RKO (cell line): ENCODE measurements around the gene MAP3K10.
A peak's percentile ranks its signal among the peaks of the same experiment; 100 is the strongest.

Source experiments
- DNase-seq: peaks from one replicate; pipeline ENCODE4 v3.0.0-alpha.2; 2016; ENCODE audit warnings: low spot score

MAP3K10 gene

DNA sequence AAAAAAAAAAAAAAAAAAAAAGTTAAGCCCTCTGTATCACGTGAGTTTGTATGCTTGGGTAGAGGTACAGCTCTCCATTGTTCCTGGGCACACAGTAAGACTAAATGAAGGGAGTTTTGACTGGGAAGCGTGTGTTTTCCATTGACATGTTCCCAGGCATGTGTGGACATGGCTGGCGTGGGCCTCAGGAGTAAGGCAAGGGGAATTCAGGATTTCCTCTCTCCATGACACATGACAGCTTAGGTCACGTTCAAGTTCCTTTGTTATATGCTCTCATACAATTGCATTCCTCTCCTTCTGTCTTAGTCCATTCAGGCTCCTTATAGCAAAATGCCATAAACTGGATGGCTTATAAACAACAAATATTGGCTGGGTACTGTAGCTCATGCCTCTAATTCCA, 17.1 kb upstream of the MAP3K10 start:
- no peak for DNase-seq

DNA sequence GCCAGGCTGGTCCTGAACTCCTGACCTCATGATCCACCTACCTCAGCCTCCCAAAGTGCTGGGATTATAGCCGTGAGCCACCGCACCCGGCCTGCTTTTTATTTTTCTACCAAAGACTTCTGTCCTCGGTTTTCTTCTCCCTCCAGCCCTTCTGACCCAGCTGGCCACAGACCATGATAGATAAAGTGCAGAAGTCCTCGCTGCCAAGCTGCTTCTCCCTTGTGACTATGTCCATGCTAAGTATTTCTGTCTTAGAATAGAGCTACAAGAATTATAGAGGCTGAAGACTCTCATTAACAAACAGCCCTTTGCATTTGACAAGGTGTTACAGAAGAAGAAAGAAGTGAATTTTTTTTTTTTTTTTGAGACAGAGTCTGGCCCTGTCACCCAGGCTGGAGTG, 15.4 kb upstream of the MAP3K10 start:
- DNase-seq = no peak

DNA sequence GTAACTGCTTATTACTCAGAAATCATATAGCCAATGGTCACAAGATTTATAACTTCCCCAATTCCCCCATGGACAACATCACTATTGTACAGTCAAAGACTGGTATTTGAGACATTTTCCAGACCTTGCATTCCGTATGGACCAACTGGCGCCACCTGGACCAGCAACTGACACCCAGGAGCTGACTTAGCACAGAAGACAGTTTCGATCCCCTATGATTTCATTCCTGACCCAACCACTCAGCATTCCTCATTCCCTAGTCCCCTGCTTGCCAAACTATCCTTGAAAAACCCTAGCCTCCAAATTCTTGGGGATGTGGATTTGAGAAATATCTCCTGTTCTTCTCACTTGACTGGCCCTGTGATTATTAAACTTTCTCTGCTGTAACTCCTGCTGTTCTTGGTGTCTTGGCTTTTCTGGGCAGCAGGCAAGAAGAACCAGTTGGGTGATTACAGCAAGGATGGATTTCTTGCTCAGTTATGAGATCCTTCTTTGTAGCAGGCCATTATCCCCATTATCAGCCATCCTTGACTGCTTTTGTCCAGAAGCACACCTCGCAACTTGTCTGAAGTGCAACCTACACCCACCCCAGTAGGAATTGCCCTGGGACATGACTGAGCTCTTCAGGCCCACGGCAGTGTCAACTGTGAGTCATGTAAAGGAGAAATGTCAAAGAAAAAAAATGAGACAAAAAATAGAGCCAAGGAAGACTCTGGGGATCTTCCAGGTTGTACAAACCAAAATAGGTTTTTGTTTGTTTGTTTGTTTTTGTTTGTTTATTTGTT, 13.7 kb upstream of the MAP3K10 start:
- no peak for DNase-seq

DNA sequence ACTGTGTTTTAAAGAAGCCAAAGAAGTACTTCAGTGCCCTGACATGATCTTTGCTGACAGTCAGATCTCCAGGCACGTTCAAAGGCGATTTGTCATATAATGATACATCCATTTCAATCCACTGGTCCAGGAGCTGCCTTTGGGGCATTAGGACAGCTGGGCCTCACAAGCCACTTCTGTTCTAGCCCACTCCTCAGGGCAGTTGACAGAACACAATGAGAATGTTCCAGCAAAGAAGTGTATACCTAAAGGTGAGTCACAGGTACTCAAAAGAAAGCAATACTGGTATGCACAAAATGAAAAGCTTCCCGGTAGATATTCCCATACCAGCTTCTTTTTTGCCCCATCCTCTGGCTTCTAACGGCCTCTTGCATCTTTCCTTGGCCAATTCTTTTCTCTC, 12.5 kb upstream of the MAP3K10 start:
- no peak for DNase-seq

DNA sequence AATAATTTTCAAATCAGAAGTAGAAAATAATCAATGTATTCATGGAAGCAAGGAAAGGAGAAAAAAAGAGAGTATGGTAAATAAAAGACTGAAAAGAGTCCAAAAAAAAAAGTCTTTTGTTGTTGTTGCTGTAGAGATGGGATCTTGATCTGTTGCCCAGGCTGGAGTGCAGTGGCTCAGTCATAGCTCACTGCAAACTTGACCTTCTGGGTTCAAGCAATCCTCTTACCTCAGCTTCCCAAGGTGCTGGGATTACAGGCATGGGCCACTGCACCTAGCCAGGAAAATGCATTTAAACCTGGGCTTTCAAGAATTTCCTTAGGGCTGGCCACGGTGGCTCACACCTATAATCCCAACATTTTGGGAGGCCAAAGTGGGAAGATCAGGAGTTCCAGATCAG, 7.0 kb upstream of the MAP3K10 start:
- DNase-seq = no peak

DNA sequence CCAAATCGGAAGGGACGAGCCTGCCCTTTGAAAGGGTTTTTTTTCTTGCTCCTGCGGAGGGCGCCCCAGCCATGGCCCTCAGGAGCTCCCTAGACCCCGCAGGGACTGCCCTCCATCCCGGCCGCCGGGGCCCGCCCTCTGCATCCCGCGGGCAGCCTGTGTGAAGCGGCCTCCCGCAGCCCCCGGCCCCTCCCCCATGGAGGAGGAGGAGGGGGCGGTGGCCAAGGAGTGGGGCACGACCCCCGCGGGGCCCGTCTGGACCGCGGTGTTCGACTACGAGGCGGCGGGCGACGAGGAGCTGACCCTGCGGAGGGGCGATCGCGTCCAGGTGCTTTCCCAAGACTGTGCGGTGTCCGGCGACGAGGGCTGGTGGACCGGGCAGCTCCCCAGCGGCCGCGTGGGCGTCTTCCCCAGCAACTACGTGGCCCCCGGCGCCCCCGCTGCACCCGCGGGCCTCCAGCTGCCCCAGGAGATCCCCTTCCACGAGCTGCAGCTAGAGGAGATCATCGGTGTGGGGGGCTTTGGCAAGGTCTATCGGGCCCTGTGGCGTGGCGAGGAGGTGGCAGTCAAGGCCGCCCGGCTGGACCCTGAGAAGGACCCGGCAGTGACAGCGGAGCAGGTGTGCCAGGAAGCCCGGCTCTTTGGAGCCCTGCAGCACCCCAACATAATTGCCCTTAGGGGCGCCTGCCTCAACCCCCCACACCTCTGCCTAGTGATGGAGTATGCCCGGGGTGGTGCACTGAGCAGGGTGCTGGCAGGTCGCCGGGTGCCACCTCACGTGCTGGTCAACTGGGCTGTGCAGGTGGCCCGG, 815 bp downstream of the MAP3K10 start:
- peak; percentile 52 for DNase-seq

DNA sequence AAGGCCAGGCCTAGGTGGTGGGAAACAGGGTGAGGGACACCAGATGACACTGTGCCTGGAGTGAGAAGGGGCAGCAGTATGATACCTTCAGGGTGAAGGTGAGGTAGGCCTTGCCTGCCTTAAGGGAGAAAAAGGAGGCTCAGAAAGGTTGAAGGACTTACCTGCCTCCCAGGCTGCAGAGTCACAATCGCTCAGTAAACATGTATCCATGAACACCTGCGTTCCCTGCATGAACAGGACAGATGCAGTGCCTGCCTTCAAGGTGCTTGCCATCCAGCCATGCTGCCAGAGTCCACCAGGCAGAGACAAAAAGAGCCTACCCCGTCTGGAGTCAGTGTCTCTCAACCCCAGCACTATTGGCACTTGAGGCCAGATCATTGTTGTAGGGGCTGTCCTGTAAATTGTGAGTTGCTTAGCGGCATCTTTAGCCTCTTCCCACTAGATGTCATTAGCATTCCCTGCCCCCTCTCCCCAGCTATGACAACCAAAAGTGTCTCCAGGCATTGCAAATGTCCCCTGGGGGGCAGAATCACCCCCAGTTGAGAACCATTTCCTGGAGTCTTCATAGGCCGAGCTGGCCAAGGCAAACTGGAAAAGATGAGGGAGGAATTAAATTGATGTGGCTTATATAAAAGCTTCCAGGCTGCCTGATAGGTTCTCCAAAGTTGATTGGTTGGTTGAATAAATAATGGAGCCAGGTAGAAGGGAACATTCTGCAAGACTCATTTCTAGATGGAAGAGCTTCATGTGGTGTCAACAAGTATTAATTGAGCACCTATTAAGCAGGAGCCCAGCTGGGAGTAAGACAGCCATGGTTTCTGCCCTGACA, 1.7 kb downstream of the MAP3K10 start:
- no peak for DNase-seq

DNA sequence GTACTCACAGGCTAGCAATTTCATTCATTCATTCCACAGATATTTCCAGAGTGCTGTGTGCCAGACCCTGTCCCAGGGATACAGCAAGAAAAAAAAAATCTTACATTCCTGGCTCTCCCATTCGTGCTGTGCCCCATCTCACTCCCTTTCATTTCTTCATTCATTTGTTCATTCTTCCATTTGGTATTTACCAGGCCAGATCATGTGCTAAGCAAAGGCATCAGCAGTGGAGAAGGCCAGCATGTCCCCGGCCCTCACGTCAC, 2.3 kb downstream of the MAP3K10 start:
- no peak for DNase-seq

DNA sequence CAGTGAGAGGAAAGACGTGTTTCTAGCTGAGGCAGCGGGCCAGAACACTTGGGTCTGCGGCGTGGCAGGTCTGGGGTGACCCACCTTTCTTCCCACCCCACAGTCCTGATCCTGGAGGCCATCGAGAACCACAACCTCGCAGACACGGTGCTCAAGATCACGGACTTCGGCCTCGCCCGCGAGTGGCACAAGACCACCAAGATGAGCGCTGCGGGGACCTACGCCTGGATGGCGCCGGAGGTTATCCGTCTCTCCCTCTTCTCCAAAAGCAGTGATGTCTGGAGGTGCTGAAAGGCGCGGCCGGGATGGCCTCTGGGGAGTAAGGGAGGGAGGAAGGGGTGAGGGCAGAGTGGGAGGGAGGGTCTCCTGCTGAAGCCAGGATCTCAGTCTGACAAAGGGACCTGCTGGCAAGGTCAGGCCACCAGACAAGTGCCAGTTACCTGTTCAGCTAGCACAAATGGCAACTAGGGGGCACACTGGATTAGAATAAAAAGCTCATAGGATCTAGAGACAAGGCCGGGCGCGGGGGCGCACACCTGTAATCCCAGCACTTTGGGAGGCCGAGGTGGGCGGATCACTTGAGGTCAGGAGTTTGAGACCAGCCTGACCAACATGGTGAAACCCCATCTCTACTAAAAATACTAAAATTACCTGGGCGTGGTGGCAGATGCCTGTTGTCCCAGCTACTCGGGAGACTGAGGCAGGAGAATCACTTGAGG, 7.2 kb downstream of the MAP3K10 start:
- no peak for DNase-seq

DNA sequence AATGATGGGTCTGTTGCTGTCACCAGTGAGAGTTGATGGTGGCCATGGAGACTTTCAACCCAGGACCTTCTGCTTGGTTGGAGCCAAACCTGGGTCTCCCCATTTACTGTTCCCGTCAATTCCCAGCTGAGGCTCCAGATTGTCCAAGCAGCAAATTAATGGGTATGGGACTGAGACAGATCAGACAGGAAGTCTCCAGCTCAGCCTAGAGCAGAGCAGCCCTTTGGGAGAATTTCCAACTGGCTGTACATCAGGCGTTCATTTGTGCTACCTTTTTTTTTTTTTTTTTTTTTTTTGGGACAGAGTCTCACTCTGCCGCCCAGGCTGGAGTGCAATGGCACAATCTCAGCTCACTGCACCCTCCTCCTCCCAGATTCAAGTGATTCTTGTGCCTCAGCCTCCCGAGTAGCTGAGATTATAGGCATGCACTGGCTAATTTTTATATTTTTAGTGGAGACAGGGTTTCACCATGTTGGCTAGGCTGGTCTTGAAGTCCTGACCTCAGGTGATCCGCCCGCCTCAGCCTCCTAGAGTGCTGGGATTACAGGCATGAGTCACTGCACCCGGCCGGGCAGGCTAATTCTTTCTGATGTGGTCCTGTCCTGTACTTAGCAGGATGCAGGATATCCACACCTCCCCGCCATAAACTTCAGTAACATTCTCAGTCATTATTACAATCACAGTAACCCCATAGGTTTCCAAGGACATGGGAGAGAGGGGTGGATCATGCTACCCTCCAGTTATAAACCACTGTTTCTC, 9.3 kb downstream of the MAP3K10 start:
- no peak for DNase-seq

DNA sequence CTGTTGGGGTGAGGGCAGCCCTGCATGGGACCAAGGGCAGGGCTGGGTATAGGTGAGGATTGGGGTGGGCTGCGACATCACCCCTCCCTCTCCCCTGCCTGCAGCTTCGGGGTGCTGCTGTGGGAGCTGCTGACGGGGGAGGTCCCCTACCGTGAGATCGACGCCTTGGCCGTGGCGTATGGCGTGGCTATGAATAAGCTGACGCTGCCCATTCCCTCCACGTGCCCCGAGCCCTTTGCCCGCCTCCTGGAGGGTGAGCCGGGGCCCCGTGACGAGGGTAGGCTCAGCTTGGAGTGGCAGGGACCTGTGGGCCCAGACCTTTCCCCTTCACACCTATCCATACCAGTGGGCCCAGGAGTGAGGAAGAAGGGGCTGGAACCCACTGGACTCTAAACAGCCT, 13.2 kb downstream of the MAP3K10 start:
- DNase-seq = no peak

DNA sequence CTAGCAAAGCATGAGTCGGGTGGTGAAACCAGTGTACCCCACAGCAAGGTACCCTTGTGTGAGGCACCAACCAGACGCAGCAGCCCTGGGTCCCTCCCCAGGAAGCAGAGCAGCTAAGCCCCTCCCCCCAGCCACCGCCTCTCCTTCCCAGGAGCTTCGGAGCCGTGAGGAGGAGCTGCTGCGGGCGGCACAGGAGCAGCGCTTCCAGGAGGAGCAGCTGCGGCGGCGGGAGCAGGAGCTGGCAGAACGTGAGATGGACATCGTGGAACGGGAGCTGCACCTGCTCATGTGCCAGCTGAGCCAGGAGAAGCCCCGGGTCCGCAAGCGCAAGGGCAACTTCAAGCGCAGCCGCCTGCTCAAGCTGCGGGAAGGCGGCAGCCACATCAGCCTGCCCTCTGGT, 14.5 kb downstream of the MAP3K10 start:
- DNase-seq = no peak

DNA sequence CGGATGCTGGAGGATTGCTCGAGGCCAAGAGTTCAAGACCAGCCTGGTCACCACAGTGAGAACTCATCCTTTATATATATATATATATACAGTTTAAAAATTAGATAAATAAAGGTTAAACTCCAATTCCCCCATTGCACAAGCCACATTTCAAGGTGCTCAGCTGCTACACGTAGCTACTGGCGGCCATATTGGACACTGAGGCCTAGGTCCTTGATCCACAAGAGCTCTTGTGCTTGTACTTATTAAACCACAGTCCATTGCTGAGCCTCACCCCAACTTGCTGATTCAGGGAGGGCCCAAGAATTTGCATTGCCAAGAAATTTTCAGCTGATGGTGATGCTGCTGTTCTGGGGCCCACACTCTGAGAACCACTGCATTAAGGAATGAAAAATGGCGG, 17.4 kb downstream of the MAP3K10 start:
- no peak for DNase-seq

DNA sequence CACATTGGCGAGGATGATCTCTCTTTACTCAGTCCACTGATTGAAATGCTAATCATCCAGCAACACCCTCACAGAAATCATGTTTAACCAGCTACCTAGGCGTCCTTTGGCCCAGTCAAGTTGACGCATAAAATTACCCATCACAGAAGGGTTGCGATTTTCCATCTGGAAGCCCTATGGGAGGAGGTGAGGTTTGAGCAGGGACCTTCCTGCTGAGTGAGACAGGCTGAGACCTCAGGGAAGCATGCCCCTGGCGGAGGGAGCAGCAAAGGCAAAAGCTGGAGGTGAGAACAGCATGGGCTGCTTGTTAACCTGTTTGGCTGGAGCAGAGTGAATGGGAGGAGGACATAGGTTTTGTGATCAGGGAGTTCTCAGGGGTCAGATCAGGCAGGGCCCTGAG, 19.7 kb downstream of the MAP3K10 start:
- no peak for DNase-seq

DNA sequence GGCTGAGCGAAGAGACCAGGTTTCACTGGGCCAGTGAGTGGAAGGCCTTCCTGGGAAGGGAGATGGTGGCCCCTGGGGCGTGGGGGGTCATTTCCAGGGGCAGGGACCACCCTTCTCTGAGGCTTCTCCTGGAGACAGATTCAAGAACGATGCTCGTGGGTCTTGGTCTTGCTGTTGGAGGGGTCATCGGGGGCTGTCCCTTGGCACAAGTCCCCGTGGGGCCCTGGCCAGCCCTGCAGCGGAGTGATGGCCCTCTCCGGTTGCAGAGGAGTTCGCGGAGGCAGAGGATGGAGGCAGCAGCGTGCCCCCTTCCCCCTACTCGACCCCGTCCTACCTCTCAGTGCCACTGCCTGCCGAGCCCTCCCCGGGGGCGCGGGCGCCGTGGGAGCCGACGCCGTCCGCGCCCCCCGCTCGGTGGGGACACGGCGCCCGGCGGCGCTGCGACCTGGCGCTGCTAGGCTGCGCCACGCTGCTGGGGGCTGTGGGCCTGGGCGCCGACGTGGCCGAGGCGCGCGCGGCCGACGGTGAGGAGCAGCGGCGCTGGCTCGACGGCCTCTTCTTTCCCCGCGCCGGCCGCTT, 22.1 kb downstream of the MAP3K10 start:
- no peak for DNase-seq

DNA sequence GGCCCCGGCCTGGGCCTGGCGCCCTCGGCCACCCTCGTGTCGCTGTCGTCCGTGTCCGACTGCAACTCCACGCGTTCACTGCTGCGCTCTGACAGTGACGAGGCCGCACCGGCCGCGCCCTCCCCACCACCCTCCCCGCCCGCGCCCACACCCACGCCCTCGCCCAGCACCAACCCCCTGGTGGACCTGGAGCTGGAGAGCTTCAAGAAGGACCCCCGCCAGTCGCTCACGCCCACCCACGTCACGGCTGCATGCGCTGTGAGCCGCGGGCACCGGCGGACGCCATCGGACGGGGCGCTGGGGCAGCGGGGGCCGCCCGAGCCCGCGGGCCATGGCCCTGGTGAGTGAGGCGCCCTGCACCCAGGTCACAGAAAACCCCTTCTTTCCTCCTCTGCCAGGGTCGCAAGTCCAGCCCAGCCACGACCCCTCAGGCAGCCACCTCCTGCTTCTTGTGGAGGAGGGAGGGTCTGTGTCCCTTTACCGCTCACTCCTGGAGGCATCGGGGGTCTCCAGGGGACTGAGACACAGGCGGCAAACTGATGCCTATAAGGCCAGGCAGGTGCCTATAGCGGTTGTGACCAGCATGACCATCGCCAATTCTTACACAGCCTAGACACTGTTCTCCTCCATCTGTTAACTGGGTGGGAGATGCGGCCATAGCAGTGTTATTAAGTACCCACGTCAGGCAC, 22.8 kb downstream of the MAP3K10 start:
- DNase-seq = no peak

DNA sequence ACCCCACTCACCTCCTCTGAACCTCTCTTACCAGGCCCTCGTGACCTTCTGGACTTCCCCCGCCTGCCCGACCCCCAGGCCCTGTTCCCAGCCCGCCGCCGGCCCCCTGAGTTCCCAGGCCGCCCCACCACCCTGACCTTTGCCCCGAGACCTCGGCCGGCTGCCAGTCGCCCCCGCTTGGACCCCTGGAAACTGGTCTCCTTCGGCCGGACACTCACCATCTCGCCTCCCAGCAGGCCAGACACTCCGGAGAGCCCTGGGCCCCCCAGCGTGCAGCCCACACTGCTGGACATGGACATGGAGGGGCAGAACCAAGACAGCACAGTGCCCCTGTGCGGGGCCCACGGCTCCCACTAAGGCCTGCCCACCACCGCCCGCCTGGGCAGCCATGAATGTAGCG, 23.7 kb downstream of the MAP3K10 start:
- DNase-seq = no peak

DNA sequence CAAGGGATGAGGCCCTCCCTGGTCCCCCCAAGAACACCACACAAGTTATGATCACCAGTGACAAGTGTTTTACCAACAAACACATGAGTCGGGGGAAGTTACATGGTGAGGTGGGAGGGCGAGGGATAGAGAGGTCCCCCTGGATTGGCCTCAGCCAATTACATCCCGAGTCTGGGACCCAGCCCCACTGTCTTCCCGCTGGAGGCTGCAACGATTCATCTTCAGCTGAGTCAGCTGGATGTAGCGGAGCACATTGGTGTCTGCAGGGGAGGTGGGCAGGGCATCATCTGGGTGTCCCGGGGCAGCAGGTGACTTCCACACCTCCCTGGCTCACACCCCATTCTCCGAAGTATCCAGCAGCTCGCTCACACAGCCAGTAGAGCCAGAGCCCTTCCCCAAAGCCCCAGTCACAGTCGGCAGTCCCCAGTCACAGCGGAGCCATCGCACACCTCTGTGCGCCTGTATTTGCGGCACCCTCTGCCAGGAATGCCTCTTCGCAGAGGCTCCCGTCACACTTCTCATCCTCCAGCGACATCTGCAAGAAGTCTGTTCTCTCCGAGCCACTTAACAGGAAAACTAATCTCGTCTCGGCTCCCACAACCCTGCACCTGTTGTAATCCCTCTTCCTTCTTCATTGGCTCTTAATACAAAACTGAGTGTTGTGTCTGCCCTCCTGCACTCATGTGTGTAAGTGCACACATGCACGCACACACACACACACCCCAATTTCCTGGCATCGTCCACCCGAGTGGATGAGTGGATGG, 25.0 kb downstream of the MAP3K10 start:
- no peak for DNase-seq

DNA sequence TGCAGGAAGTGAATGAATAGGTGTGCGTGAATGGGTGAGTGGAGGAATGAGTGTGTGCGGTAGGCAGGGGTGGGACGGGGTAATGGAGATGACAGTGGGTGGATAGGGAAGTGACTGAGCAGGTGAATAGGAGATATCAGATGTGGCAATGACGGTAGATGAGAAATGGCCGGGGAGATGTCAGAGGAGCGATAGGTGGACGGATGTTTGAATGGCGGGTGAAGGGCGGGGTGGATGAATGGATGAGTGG, 25.5 kb downstream of the MAP3K10 start:
- DNase-seq = no peak
